Measurements from ENCODE around the gene ANKRD11. TPM values are rescaled to one million over a fixed set of nuclear protein-coding genes. Genes with fewer than 3 reads are reported as not detected.

Gene ANKRD11
- total RNA-seq, 2 donors from 2014 or later = 197 to 320 TPM

DNA sequence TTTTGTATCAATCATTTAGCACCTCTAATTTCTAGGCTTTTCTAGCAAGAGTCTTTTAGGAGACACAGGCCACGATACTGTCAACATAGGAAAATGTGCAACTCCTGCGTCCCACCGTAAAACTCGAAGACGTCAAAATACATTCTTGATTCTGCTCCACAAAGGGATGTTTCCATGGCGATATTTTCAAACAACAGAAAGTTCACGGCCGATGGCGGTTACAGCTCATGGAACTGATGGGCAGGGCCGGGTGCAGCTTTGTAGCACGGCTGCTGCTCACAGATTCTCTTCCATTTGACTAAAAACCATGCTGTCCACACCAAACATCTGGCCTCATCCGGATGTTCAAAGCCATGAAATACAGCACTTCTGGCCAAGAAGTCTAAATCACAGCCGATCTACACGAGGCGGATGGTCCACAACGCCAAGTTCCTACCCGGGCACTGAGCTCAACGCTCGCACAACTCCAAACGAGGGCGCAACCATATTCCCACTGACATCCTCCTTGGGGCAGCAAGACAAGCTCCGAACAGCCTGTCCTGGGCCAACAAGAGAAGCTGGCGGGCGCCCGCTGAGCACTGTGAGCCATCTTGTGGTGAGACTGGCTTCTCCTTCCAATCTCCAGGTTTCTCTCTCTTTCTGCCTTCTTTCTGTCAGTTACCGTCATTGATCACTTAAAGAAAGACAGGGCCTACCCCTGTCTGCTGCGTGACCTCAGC is 193.0 kb downstream of the ANKRD11 start:
- no peak for ATAC-seq
- no peaks in the 10 kb centered on the region for H3K9me3 Mint-ChIP-seq
- peaks cover 21 to 42% of the 10 kb centered on the region in 2 donors for H3K4me1 Mint-ChIP-seq (ENCODE audit: low read depth in 2 of 2)
- DNase-seq (ENCODE audit: low spot score) = no peak
- no peaks in the 10 kb centered on the region for H3K36me3 Mint-ChIP-seq
- peak overlapping the region; percentile 35 to 87 for H3K27ac Mint-ChIP-seq
- no peaks in the 10 kb centered on the region for H3K27me3 Mint-ChIP-seq
- H3K4me3 Mint-ChIP-seq = peak overlapping the region; percentile 21

DNA sequence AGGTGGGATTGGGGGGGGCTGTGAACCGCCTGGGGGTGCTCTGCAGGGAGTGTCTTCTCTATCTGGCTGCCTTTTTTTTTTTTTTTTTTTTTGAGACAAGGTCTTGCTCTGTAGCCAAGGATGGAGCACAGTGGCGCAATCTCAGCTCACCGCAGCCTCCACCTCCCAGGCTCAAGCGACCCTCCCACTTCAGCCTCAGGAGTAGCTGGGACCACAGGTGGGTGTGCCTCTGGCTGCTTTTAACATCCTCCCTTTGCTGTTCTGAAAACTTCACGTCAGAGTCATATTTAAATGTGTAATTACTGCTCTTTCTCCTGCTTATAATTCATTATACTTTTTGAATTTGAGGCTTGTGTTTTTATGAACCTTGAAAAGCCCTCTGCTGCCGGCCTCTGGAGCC is 194.4 kb downstream of the ANKRD11 start:
- Mint-ChIP-seq H3K27ac (peak overlapping the region; percentile 1 to 49), H3K9me3 (no peaks in the 10 kb centered on the region), H3K4me3 (no peak overlapping the region), H3K36me3 (no peaks in the 10 kb centered on the region), H3K4me1 (ENCODE audit: low read depth in 2 of 2) (peaks cover 21 to 50% of the 10 kb centered on the region in 2 donors), H3K27me3 (no peaks in the 10 kb centered on the region)
- no peak for DNase-seq (ENCODE audit: low spot score)
- no peak for ATAC-seq

DNA sequence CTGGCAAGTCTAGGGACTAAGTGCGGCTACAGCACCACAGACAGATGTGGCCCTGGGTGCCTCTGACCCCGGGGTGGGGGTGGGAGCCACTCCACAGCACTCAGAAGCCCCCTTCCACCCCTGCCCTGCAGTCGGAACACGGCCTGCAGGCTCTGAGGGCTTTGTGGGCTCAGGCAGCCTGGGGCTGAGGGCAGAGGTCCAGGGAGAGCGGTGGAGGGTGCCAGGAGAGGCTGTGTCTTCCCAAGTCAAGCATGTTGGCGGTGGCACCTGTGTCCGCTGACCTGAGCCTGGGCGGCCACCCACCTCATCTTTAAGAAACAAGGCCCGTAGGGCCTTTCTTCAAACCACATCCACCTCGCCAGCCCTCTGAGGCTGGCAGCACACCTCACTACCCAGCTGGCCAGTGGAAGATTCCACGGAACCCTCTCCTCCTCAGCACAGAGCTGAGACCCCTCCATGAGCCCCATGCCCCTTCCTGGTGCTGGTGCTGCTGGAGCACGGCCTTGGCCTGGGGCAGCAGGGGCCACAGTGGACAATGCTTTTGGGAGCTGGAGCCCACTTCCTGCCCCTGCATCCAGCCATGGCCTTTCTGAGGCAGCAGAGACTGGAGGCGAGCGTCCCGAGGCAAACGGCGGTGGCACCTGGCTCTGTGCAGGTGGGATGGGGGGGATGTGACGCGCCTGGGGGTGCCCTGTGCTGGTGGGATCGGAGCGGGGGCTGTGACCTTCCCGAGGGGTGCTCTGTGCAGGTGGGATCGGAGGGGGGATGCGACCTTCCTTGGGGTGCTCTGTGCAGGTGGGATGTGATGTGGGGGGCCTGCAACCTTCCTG is 195.1 kb downstream of the ANKRD11 start:
- no peak overlapping the region for H3K27ac Mint-ChIP-seq
- H3K36me3 Mint-ChIP-seq = no peaks in the 10 kb centered on the region
- H3K4me3 Mint-ChIP-seq = no peak overlapping the region
- ATAC-seq = no peak
- no peaks in the 10 kb centered on the region for H3K27me3 Mint-ChIP-seq
- no peaks in the 10 kb centered on the region for H3K9me3 Mint-ChIP-seq
- H3K4me1 Mint-ChIP-seq (ENCODE audit: low read depth in 2 of 2) = peaks cover 21 to 45% of the 10 kb centered on the region in 2 donors
- no peak for DNase-seq (ENCODE audit: low spot score)

DNA sequence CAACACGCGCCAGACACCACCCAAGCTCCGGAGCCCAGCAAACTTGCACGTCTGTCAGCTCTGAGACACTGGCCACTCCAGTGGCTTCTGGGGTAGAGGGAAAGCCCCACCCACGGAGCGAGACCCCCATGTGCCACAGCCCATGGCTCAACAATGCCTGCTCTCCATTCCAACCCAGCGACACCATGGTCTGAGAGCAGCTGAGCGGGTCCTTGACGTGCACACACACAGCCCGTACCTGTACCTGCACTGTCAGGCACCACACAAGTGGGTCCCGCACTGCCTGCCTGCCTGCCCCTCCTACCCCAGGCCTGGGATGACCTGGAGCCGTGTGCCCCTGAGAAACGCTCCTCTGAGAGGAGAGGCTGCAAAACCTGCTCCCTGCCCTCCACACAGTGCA is 195.9 kb downstream of the ANKRD11 start:
- H3K4me1 Mint-ChIP-seq (ENCODE audit: low read depth in 2 of 2) = peaks cover 24 to 44% of the 10 kb centered on the region in 2 donors
- H3K9me3 Mint-ChIP-seq = no peaks in the 10 kb centered on the region
- ATAC-seq = no peak
- H3K27ac Mint-ChIP-seq = peak overlapping the region in 1 of 2 donors; percentile 23
- H3K36me3 Mint-ChIP-seq = no peaks in the 10 kb centered on the region
- H3K27me3 Mint-ChIP-seq = no peaks in the 10 kb centered on the region
- H3K4me3 Mint-ChIP-seq = no peak overlapping the region
- no peak for DNase-seq (ENCODE audit: low spot score)

DNA sequence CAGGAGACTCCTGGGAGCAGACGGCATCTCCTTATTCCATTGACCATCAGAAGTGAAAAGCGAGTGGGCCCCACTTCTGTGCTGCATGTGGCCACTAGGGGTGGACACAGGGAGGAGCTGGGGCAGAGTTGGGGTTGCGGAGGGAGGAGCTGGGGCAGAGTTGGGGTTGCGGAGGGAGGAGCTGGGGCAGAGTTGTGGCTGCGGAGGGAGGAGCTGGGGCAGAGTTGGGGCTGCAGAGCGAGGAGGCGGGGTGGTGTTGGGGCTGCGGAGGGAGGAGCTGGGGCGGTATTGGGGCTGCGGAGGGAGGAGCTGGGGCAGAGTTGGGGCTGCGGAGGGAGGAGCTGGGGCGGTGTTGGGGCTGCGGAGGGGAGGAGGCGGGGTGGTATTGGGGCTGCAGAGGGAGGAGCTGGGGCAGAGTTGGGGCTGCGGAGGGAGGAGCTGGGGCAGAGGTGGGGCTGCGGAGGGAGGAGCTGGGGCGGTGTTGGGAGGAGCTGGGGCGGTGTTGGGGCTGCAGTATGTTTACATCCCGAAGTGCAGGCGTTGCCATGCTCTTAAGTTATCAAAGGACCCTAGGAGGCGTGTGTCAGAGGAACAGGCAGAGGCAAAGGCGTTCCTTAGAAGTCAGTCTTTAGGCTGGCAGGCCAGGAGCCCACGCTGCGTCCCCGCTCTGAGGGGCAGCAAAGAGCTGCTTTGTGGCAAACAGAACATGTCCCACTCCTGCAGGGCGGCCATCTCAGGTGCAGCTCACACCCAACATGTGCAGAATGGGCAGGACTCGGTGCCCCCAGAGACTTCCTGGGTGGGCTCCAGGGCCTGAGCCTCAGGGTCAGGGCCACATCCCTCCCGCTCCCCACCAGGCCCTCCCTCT is 196.9 kb downstream of the ANKRD11 start:
- Mint-ChIP-seq H3K36me3 (no peaks in the 10 kb centered on the region), H3K27ac (peak overlapping the region in 1 of 2 donors; percentile 23), H3K4me3 (no peak overlapping the region), H3K4me1 (ENCODE audit: low read depth in 2 of 2) (peaks cover 23 to 39% of the 10 kb centered on the region in 2 donors), H3K9me3 (no peaks in the 10 kb centered on the region), H3K27me3 (no peaks in the 10 kb centered on the region)
- ATAC-seq (no peak), DNase-seq (ENCODE audit: low spot score) (no peak)

DNA sequence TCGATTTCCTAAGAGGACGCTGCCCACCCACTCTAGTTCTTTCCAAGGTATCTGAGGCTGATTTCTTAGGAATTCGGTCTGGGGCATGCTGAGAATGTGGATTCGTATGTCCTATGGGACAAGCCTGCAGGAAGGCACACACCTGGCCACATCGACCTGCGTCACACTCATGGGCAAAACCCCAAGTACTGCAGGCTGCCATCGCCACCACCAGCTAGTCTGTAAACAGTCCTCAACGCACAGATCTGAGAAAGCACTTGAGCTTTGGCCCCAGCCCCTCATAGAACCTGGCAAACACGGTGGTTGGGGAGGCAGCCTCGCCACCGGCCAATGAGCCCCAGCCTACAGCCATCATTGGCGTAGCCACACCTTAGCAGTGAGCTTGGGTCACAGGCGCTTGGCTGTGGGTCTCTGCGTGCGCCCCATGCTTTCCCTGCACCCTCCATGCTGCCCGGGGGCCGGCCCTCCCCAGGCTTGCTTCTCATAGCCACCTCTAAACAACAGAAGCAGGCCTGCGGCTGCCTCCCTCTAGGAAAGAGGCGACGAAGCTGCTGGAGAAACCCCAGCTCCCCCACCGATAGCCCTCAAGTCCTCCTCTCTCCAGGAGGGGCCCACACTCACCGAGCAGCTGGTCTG is 197.8 kb downstream of the ANKRD11 start:
- Mint-ChIP-seq H3K4me1 (ENCODE audit: low read depth in 2 of 2) (peaks cover 14 to 30% of the 10 kb centered on the region in 2 donors), H3K27me3 (no peaks in the 10 kb centered on the region), H3K36me3 (no peaks in the 10 kb centered on the region), H3K9me3 (no peaks in the 10 kb centered on the region), H3K4me3 (no peak overlapping the region), H3K27ac (no peak overlapping the region)
- ATAC-seq (no peak), DNase-seq (ENCODE audit: low spot score) (no peak)

DNA sequence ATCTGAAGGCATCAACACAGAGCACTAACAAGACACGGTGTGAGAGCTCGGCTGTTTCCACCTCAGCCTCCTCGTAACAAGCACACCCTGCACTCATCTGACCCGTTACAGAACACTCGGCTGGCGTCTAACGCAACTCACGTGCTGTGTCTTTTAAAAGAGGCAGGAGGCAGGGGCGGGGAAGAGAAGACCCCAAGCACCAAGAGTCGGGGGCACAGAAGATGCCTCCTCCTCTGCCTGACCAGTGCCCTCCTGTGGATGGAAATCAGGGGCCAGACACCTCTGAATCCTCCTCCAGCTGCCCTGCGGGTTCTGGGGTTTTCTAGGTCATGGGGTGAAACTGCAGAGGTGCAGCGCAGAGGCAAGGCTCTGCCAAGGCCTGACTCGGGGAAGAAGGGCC is 198.6 kb downstream of the ANKRD11 start:
- Mint-ChIP-seq H3K4me1 (ENCODE audit: low read depth in 2 of 2) (peaks cover 12 to 23% of the 10 kb centered on the region in 2 donors), H3K36me3 (no peaks in the 10 kb centered on the region), H3K27ac (no peak overlapping the region), H3K4me3 (no peak overlapping the region), H3K27me3 (no peaks in the 10 kb centered on the region), H3K9me3 (no peaks in the 10 kb centered on the region)
- no peak for ATAC-seq
- no peak for DNase-seq (ENCODE audit: low spot score)

DNA sequence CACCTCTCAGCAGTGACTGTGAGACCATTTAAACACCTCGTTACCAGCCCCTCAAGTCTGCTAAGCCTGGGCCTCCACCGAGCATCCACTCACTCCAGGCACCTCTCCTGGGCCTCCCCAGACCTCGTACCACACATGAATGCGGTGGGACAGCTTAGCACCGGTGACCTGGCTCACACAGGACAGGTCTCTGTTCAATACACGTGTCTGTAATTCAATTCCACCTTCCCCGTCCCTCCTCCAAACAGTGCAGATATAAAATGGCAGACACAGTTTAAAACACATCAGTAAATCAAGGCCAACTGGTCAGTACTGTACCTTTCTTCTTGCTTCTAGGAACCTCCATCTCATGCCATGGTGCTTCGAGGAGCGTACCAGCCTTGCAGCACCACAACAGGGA is 199.0 kb downstream of the ANKRD11 start:
- Mint-ChIP-seq H3K9me3 (no peaks in the 10 kb centered on the region), H3K4me3 (no peak overlapping the region), H3K4me1 (ENCODE audit: low read depth in 2 of 2) (peaks cover 10 to 21% of the 10 kb centered on the region in 2 donors), H3K36me3 (no peaks in the 10 kb centered on the region), H3K27ac (no peak overlapping the region), H3K27me3 (no peaks in the 10 kb centered on the region)
- ATAC-seq = no peak
- DNase-seq (ENCODE audit: low spot score) = no peak

DNA sequence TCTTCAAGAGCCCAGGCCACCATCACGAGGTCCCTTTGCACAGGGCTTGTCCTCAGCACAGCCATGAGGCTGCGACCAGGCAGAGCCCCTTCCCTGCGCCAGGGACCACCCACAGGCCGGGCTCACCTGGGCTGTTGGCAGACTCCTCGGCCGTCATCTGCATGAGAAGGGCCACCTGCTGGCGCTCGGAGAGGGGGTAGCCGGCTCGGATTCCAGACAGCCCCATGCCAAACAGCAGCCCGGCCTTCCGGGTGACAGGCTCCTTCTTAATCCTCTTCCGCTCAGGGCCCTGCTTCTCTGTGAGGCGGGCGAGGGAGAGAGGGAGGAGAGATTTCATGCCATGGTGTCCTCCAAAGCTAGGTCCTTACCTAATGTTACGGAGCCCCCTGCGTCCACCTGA is 199.5 kb downstream of the ANKRD11 start:
- no peak for ATAC-seq
- Mint-ChIP-seq H3K4me3 (no peak overlapping the region), H3K27me3 (no peaks in the 10 kb centered on the region), H3K36me3 (no peaks in the 10 kb centered on the region), H3K27ac (no peak overlapping the region), H3K9me3 (no peaks in the 10 kb centered on the region), H3K4me1 (ENCODE audit: low read depth in 2 of 2) (peaks cover 6 to 17% of the 10 kb centered on the region in 2 donors)
- DNase-seq (ENCODE audit: low spot score) = no peak

DNA sequence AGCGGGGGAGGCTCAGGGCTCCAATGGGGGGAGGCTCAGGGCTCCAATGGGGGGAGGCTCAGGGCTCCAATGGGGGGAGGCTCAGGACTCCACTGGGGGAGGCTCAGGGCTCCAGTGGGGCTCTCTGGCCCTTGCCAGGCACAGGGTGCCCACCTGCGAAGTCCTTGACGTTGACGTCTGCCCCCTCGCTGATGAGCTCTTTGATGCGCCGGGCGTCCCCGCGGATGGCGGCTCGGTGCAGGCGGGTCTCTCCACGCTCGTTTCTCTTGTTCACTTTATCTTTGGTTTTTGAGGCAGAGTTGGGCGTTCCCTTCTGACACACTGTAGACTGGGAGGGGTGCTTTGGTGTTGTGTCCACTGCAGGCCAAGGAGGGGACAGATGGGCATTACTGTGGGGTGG is 199.9 kb downstream of the ANKRD11 start:
- ATAC-seq (no peak), DNase-seq (ENCODE audit: low spot score) (no peak)
- no peaks in the 10 kb centered on the region for H3K36me3 Mint-ChIP-seq
- no peak overlapping the region for H3K27ac Mint-ChIP-seq
- no peak overlapping the region for H3K4me3 Mint-ChIP-seq
- H3K4me1 Mint-ChIP-seq (ENCODE audit: low read depth in 2 of 2) = peaks cover 6 to 17% of the 10 kb centered on the region in 2 donors
- no peaks in the 10 kb centered on the region for H3K27me3 Mint-ChIP-seq
- H3K9me3 Mint-ChIP-seq = no peaks in the 10 kb centered on the region

DNA sequence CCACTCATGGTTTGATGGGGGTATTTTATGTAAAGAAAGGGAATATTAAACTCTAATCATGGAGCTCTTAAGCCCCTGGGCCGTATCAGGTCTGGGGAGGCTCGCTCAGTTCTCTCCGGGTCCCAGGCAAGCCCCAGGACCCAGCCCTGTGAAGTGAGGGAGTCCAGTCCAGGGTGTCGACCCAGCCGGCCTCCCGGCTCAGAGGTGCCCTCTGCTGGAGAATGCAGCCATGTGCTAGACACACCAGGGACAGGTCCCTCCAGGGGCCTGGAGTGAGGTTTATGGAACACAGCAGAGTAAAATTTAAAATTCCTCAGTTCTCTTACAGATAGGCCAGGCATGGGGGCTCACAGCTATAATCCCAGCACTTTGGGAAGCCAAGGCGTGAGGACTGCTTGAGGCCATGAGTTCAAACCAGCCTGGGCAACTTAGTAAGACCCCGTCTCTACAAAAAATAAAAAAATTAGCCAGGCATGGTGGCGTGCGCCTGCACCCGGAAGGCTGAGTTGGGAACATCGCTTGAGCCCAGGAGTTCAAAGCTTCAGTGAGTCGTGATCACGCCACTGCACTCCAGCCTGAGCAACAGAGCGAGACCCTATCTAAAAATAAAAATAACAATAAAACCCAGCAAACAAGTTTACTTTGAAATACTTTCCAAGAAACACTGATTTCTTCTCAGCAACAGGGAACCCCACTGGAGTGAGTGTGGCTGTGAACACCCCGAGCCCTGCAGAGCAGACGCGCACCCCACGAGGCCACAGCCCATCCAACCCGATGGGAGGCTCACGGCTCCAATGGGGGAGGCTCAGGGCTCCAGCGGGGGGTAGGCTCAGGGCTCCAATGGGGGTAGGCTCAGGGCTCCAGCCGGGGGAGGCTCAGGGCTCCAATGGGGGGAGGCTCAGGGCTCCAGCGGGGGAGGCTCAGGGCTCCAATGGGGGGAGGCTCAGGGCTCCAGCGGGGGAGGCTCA is 200.6 kb downstream of the ANKRD11 start:
- H3K9me3 Mint-ChIP-seq = no peaks in the 10 kb centered on the region
- H3K4me1 Mint-ChIP-seq (ENCODE audit: low read depth in 2 of 2) = peaks cover 6 to 15% of the 10 kb centered on the region in 2 donors
- no peak overlapping the region for H3K27ac Mint-ChIP-seq
- no peaks in the 10 kb centered on the region for H3K27me3 Mint-ChIP-seq
- H3K4me3 Mint-ChIP-seq = no peak overlapping the region
- peak; percentile 80 for DNase-seq (ENCODE audit: low spot score)
- ATAC-seq = peak; percentile 82 to 85
- no peaks in the 10 kb centered on the region for H3K36me3 Mint-ChIP-seq

DNA sequence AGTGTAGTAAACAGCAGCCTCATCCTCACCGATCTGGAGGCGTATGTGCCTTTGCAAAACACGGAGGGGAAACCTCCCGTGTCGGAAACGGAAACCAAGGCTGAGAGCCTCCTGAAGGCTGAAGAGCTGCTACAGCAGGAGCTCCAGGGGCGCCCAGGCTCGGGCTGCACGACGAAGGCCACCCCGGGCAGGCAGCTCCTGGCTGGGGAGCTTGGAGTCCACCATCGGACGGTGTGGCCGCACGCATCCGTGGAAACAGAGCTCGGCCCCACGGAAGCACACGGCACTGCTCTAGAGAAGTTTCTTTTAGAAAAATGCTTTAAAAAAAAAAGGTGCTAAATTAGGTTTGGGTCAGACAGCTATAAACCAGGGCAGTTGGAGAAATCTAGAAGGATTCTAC is 201.4 kb downstream of the ANKRD11 start:
- Mint-ChIP-seq H3K4me1 (ENCODE audit: low read depth in 2 of 2) (peaks cover 6 to 10% of the 10 kb centered on the region in 2 donors), H3K27me3 (no peaks in the 10 kb centered on the region), H3K9me3 (no peaks in the 10 kb centered on the region), H3K36me3 (no peaks in the 10 kb centered on the region), H3K4me3 (no peak overlapping the region), H3K27ac (no peak overlapping the region)
- DNase-seq (ENCODE audit: low spot score) (no peak), ATAC-seq (no peak)

DNA sequence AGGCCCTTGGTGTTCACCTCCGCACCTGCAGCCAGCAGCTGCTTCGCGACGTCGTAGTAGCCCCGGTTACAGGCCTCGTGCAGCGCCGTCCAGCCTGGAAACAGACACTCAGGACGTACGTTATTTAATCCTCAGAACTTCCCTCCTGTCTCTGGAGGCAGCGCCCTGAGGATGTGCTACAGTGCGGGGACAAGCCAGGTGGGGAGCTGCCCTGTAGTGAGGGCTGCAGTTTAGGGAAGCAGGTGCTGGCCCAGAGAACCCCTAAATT is 201.8 kb downstream of the ANKRD11 start:
- no peaks in the 10 kb centered on the region for H3K9me3 Mint-ChIP-seq
- ATAC-seq (no peak), DNase-seq (ENCODE audit: low spot score) (no peak)
- no peaks in the 10 kb centered on the region for H3K36me3 Mint-ChIP-seq
- no peak overlapping the region for H3K4me3 Mint-ChIP-seq
- H3K4me1 Mint-ChIP-seq (ENCODE audit: low read depth in 2 of 2) = peaks cover 6 to 10% of the 10 kb centered on the region in 2 donors
- H3K27me3 Mint-ChIP-seq = no peaks in the 10 kb centered on the region
- no peak overlapping the region for H3K27ac Mint-ChIP-seq

Measured in natural killer cell treated with Interleukin-12 subunit alpha and Interleukin-12 subunit beta and Interleukin-15 and Interleukin-18, amount 100 ng/mL, for 72 hours (primary cell).